ENCODE results near the gene ZBTB49.
"Not testable (repeated sequence)": the region's sequence is repeated elsewhere in the genome, so short reads cannot be mapped to it uniquely, and the experiment has no call there.

The ZBTB49 gene

GRCh38 chr4:4327652-4328121 is 37.6 kb downstream of the ZBTB49 start:
- peak; percentile 24 for DNase-seq

GRCh38 chr4:4328206-4328605 is 38.2 kb downstream of the ZBTB49 start:
- DNase-seq, result no peak

- DNase-seq, result no peak
These were observed 38.8 kb downstream of the ZBTB49 start for GRCh38 chr4:4328840-4329239.

GRCh38 chr4:4329496-4329895 is 39.4 kb downstream of the ZBTB49 start:
- no peak for DNase-seq

- no peak for DNase-seq
These were observed 40.7 kb downstream of the ZBTB49 start for GRCh38 chr4:4330794-4331193.

- no peak for DNase-seq
These were observed 42.5 kb downstream of the ZBTB49 start for GRCh38 chr4:4332529-4332928.

- DNase-seq, result no peak
These were observed 43.2 kb downstream of the ZBTB49 start for GRCh38 chr4:4333265-4333706.

GRCh38 chr4:4334798-4335520 is 44.9 kb downstream of the ZBTB49 start:
- peak; percentile 77 for DNase-seq

GRCh38 chr4:4338210-4339001 is 48.4 kb downstream of the ZBTB49 start:
- peak; percentile 54 for DNase-seq

GRCh38 chr4:4339504-4340085 is 49.5 kb downstream of the ZBTB49 start:
- no peak for DNase-seq

GRCh38 chr4:4341861-4342650 is 52.0 kb downstream of the ZBTB49 start:
- no peak for DNase-seq

GRCh38 chr4:4343038-4343437 is 53.0 kb downstream of the ZBTB49 start:
- no peak for DNase-seq

- DNase-seq, result no peak
These were observed 55.0 kb downstream of the ZBTB49 start for GRCh38 chr4:4344915-4345527.

GRCh38 chr4:4347585-4347984 is 57.5 kb downstream of the ZBTB49 start:
- peak; percentile 19 for DNase-seq

GRCh38 chr4:4348585-4348984 is 58.5 kb downstream of the ZBTB49 start:
- not testable (repeated sequence) for DNase-seq

GRCh38 chr4:4349867-4350266 is 59.8 kb downstream of the ZBTB49 start:
- DNase-seq, result no peak

- no peak for DNase-seq
These were observed 60.9 kb downstream of the ZBTB49 start for GRCh38 chr4:4350909-4351308.

- no peak for DNase-seq
These were observed 65.3 kb downstream of the ZBTB49 start for GRCh38 chr4:4355302-4355701.

- no peak for DNase-seq
These were observed 66.3 kb downstream of the ZBTB49 start for GRCh38 chr4:4356106-4357041.

- DNase-seq, result peak; percentile 41
These were observed 68.2 kb downstream of the ZBTB49 start for GRCh38 chr4:4358093-4358854.

Measured in NCI-H146 (cell line).